IPS-11a (cell line): ENCODE data around the gene MAML3.

Experiments
- H3K4me3 ChIP-seq: one replicate; pipeline ENCODE4 v1.5.1; 2013; ENCODE audit warnings: low read depth, low read length, control low read depth

The MAML3 gene

DNA sequence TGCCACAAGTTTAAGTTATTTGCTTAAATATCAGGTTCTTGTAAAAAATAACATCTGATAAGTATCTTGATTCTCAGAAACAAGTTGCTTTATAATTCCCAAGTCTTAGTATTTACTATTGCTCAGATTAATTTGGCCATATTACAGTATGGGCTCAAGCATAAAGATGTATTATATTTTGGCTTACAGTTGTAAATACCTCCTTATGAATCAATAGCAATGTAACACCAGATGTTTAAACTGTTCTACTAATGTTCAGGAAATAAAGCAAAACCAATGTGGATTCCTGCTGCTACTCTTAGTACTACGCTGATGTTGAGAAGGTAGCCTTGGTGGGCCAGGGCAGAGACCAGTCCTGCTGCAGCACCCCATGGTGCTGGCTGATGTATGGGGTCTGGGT is 385.6 kb downstream of the MAML3 start:
- no peak overlapping the region for H3K4me3 ChIP-seq

DNA sequence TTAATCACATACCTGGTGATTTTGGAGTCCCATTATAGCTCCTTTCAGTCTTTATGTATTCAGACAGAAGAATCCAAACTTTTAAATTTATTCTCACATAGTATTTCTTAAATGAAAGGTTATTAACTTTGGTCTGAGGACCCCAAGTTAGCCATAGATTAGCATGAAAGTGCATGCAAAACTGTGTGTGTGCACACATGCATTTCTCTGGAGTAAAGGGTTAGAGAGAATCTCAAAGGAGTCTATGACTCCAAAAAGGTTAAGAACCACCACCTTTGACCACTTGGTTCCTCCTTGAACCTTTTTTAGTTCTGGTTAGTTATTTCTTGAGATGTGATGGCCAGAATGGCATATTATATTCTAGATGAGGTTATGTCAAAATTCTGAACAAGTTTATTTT is 386.4 kb downstream of the MAML3 start:
- H3K4me3 ChIP-seq = no peak overlapping the region

DNA sequence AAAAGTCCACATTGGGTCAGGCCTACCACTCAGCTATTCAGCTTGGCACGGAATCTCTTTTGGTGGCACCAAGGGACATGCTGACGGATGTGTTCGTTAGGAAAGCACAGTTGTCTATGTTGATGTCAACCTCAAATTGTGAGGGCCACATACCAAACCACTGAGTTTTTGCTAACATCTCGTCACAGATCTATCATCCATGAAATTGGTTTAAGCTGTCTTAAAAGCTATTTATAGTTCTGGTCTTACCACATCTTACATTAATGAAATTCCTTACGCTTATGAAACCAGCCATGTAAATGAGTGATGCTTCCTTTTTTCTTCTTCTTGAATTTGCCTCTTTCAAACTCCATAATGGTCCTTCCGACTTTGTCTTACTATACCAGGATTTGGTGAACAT is 386.8 kb downstream of the MAML3 start:
- no peak overlapping the region for H3K4me3 ChIP-seq

DNA sequence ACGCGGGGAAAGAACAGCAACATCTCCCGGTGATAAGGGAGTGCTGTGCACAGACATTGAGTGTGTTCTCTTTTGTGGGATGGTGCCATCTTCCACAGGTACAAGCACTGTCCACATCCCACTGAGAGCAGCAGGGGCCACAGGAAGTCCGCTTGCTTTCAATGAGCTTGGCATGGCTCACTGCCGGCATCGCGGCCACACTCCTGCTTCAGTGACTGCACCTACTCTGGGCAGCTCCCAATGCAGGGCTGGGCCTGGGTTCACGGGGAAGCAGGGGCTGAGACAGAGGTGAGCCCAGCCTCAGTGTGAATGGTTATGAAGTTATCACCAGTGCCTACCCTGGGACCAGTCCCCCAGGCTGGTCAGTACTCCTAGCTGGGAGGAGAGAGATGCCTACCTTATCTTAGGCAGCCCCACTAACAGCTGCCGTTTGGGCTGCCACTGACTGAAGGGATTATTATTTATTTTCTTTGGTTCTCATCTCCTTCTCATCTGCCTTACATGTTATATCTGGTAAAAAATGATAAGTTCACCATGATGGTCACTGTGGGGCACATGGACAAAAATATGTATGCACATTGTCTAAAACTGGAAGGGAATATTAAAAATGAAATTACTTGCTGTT is 389.2 kb downstream of the MAML3 start:
- no peak overlapping the region for H3K4me3 ChIP-seq

DNA sequence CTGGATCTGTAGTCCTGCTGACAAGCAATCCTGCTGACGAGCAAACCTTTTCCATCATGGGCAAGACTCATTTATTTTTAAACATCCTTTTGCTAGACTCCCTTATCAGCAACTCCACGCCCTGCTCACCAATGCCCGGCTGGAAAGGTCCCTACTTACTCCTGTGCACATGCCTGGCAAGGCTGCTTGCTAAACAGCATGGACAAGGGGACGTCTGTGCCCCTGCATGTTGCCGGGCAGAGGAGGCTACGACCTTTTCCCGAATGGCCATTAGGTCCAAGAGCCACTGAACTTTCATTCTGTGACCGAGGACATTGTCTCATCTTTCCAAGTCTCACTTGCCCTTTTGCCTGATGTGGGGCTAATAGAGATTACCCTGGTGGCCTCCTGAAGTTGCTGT is 389.8 kb downstream of the MAML3 start:
- no peak overlapping the region for H3K4me3 ChIP-seq

DNA sequence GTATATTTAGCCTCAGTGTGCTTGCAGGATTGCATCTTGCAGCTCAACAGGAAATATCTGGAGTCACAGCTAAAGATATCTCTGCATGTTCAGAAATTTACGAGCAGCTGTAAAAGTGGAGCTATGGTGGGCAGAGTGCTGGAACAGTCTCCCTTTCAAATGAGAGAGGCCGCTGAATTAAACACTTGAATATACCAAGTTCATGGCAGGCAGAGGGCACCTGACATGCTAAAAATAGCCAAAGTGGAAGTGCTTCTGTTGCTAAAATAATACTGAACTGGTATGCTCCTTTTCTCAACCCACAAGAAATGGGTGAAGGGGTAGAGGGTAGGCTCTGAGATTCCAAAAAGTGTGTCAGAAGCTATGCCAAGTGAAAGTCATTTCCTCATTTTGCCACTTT is 390.3 kb downstream of the MAML3 start:
- H3K4me3 ChIP-seq = no peak overlapping the region

DNA sequence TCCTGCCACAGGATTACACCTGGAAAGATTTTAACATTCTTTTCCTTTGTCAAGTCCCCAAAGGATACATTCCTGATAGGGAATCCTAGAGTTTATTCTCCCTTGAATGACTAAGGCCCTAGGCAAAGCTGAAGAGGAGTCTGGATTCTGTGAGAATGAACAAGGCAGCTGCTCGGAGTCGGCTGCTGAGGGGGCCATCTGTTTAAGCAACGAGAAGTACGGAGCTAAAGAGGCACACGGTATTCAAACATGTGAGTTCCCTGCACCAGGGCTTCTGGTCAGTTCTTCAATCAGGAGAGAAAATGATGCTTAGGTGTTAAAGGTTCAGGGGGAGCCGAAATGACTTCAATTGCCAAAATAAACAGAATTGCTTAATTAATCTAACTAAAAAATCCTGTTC is 390.8 kb downstream of the MAML3 start:
- no peak overlapping the region for H3K4me3 ChIP-seq

DNA sequence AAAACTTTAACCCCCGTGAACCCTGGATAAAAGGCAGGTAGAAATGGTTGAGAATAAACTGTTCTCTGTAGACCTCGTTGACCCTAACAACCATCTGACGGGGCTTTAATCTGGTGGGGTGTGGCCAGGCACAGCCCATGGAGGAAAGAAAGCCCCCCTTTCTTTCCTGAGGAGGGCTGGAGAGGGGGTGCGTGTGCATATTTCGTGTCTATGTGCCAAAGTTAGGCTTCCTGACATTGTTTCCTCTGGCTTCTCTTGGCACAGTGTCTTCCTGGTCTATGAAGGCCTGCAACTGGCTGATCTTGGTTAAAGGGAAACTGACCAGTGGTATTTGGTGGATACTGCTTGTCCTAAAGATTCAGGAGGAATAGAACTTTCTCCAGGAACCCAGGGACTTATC is 391.3 kb downstream of the MAML3 start:
- no peak overlapping the region for H3K4me3 ChIP-seq

DNA sequence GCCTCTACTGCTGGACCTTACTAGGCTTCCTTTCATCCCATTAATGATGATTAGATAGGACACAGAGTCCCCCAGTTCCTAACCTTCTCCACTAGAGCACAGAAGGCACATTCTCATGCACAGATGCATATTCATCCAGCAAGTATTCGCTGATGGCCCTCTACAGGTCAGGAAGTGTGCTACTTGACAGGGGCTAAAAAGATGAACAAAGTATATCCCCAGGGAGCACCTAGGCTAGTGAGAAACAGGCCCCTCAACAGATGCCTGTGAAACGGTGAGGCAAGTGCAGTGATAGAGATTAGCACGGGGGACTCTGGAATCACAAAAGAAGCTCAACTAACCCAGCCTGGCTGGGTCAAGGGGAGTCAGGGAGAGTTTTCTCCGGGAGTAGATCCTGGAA is 392.5 kb downstream of the MAML3 start:
- H3K4me3 ChIP-seq = no peak overlapping the region

DNA sequence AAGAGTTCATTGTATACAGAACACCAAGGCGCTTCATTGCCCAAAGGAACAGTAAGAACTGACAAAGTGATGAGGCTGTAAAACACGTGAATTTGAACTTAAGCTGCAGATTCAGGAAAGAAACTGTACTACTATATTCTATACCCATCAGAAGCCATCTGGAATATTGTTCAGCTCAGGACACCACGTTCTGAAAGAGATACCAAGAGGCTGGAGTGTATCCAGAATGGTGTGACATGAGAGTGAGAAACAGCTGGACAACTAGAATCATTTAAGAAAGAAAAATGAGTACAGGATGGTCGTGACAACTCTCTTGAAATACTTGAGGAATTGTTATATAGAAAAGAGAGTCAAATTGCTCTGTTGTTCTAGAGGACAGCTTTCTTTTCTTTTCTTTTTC is 393.4 kb downstream of the MAML3 start:
- H3K4me3 ChIP-seq = no peak overlapping the region

DNA sequence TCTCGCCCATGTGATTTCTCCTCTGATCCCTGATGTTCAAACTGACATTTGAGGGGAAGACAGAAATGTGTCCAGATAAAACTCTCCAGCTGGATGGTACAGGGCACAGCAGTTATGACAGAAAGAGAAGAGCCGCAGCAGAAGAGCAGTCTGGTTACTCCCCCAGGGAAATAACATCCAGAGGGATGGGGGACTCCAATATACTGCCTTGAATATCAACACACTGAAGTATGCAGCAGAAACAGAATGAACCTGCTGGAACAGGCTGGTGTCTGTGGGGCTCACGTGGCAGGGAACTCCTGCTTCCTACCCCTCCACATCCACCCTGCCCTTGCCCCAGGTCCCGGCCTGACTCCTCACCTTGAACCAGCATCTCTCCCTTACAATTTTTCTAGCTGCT is 394.9 kb downstream of the MAML3 start:
- no peak overlapping the region for H3K4me3 ChIP-seq

DNA sequence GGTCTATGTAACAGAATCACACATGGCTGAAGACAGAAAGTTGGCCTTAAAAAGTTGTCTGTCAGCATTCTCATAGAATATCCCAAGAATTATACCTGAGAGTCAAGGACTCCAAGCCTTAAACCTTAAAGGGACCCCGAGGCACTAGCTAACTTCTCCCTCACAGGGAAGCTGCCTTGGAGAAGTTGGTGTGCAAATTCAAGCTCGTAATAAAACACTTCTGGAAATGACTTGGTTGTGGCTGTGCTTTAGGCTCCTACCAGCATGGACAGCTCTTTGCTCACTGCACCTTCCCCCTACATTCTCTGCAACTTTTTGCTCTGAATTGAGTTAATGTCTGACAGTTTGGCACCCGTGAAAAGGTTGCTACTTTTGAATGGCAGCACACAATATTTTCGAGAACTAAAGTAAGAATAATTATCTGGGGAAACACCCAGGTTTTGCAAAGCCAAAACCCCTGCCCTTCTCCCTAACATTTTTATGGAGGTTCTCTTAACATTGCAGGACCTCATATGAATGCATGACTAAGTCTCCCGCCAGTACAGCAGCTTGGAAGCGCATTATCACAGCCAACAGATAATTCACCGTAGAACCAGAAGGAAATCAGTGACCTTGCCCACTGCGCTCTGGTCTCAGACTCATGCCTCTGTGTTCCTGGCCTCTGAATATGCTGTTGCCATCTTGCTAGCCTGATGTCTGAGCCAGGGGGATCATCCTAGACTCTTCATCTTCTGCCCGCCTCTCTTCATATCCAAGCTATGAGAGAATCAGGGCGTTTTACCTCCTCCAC is 397.4 kb downstream of the MAML3 start:
- no peak overlapping the region for H3K4me3 ChIP-seq

DNA sequence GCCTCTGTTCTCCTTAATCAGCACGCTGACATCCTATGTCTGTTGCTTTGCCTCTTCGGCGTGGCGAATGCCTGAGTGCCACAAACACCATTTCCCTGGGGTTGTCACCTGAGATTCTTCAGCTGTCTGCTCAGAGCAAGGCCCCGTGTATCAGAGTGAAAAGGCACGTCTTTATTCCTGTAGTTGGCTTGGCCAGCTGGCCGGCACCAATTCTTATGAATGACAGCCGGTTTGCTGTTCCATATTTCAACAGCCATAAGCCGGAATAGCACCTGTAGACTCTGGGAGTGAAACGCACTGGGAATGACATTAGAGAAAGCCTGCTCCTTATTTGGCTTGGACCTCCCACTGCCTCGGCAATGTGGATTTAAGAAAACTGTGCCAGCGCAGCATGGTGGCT is 399.0 kb downstream of the MAML3 start:
- no peak overlapping the region for H3K4me3 ChIP-seq

DNA sequence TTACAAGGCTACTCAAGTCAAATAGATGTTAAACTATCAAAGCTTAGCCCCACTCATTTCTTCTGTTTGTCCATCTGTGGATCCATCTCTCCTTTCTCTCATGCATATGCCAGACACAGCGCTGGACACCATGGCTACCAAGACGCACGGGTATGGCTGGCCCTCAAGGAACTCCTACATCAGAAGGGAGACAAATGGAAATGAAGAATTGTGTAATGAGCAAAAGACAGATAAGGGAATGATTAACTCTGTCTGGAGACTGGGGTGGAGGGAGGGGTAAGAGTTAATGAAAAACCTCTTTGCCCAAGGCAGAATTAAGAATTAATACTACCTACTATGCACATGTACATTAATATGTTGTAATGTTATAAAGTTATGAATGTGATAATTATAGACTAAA is 400.3 kb downstream of the MAML3 start:
- no peak overlapping the region for H3K4me3 ChIP-seq

DNA sequence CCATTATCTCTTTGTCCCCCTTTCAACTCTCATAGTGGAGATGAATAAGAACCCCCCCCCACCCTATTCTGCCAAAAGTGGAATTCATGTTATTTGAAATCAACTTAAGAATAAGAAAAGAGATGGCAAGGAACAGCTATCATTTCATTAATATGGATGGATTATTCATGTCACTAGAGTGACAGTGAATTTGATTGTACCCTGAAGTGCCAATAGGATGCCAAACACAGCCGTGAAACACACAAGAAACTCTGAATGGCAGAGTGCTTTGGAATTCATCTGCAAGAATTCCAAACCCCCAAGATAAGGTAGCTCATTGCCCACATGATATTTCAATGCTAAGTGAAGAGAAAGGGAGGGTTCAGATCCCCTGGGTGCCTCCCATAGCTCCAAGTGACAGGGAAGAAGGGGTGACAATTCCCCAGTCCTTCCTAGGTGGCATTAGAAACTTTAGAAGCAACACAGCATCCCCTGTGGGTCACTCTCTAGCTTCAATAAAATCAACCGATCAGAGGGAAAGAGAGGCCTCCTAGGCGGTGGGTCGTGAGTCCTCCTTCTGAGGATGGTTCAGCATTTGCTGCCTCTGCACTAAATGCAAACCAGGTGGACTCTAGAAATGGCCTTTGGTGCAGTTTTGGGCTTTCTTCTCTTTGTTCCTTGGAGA is 404.0 kb downstream of the MAML3 start:
- H3K4me3 ChIP-seq = no peak overlapping the region

DNA sequence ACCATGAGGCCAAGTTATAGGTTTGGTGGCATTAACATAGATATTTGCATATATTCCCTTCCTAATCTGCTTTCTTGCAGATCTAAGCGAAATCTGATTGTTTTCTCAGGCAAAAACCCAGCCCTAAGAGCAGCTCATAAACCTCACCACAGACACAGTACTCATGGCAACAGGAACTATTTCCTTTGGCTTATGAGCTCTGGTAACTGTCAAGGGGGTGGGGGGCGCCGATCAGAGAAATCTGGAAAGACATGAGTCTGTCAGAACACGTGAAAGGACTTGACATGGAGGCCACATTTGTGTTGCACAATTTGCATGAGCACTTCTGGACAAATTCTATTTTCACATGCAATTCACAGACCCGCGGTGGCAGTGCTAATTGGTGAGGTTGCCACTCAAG is 404.6 kb downstream of the MAML3 start:
- no peak overlapping the region for H3K4me3 ChIP-seq

DNA sequence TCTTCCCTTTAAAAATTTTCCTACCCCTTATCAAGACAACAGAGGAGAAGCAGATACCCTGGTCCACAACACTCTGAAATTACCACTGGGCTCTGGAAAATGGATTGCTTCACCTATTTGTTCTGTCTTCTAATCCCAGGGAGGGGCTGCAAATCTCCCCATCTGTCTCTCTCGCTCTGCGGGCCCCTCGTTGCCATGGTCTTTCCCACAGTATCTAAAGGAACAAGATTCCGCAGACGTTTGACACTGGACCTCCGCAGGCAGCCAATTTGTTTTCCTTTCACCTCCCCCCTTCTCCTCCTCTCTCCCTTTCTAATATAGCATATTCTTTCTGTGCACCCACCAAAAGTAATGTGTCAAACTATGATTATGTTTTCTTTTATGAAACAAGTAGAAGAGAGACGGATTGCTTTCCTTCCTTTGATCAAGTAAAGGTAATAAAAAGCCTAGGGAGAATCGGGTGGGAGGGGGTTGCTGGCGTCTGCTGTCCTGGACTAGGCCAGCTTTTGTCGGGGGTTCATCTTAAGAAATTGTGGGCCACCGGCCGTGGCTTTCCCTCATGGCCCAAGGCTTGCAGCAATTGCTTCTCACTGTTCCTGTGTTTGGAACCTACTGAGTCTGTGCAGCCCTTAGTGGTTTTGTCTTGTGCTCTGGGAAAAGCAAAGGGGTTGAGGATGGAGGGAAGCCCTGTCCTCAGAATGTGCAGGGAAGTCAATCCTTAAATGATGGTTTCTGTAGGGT is 407.4 kb downstream of the MAML3 start:
- H3K4me3 ChIP-seq = no peak overlapping the region

DNA sequence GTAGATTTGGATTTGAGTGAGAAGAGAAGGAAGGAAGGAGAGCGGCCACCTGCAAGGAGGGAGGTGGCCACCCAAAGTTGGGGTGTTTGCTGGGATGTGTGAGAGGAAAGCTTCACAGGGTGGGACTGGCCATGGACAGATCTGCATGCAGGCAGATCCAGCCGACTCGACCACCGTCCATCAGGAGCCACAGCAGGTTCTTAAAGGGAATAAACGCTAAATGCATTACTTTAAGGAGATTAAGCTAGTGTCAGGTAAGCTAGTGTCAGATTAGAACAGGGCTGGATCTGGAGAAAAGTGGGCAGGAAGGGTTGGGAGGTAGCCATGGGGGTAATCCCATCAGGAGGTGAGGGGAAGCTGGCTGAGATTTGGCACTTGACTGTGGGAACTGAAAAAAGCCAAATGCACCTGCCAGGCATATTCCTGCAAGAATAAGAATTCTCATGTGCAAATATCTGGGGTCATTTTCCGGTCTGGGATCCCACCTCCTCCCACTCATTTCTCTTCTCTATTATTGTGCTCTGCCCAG is 408.8 kb downstream of the MAML3 start:
- no peak overlapping the region for H3K4me3 ChIP-seq

DNA sequence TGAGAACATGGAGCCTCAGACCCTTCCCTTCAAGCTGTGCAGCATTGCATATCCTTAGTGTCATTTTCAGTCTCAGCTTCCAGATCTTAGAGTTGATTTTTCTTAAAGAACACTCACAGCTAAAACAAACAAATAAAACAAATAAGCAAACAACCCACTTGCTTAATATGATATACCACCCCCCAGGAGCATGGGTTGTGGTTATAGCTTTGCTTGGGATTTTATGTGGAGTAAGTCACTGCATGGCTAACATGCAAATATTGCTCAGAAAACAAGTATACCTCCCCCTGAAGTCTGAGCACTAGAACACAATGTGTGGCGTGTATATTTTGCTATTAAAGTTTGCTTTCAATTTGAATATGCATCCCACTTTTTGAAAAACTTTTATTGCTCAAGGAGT is 409.8 kb downstream of the MAML3 start:
- H3K4me3 ChIP-seq = no peak overlapping the region

DNA sequence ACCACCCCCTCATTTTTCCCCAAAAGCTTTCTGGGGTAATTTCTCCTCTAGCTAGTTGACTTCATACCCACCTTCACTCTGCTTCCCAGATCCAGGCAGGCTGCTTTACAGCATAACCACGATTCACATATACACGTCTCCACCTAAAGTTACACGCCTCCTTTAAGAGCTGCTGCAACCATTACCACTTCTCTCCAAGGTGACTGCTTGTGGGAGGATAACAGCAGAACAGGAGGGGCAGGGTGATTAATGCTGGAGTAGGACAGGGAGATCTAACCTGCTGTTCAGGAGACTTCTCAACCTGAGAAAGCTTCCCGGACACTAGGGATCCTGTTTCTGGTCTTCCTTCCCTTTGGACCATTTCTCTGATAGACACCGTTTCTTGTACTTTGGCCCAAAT is 411.0 kb downstream of the MAML3 start:
- no peak overlapping the region for H3K4me3 ChIP-seq

DNA sequence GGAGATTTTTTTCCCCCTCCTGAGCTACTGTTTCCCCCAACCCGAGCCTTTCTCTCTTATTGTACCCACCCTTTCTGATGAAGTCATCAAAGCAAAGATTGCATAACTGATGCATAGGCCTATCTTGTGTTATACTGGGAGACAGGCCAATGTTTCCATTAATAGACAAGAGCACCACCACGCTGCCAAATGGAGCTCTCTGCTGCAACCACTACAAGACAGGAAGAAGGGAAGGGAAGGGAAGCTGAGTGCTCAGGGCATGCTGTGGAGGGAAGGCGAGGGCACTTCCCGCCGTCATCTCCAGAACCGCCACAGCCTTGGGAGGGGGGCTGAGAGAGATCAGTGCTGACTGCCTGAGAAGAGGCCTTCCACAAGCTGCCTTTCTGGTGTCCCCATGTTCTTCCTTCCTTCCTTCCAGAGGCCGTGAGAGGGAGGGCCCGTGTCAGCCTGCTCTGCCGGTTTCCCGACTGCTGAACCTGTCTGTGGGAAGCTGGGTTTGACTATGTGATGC is 413.4 kb downstream of the MAML3 start:
- no peak overlapping the region for H3K4me3 ChIP-seq
